ENCODE measurements around the gene HEBP2.

GRCh38 chr6:138383776-138384175 is 20.2 kb upstream of the HEBP2 start:
- TF ChIP-seq CTCF (conservative IDR thresholded peaks at IDR 0.05; ENCODE audit: low read depth in 2 of 2) (no peak), ZNF114 (CRISPR knock-in tag; IDR thresholded peaks at IDR 0.05) (no peak)
